GM18498 (cell line): ENCODE measurements around the gene TMEM248.
A peak's percentile ranks its signal among the peaks of the same experiment; 100 is the strongest.
"Not testable (repeated sequence)": the region's sequence is repeated elsewhere in the genome, so short reads cannot be mapped to it uniquely, and the experiment has no call there.

ENCODE experiments used
- ATAC-seq: cut with Tn5 transposase; IDR thresholded peaks from one replicate; pipeline ENCODE4 v1.9.1; 2021; ENCODE audit warnings: mild to moderate bottlenecking, moderate library complexity; ENCODE audit not compliant: unreplicated experiment

TMEM248 gene

DNA sequence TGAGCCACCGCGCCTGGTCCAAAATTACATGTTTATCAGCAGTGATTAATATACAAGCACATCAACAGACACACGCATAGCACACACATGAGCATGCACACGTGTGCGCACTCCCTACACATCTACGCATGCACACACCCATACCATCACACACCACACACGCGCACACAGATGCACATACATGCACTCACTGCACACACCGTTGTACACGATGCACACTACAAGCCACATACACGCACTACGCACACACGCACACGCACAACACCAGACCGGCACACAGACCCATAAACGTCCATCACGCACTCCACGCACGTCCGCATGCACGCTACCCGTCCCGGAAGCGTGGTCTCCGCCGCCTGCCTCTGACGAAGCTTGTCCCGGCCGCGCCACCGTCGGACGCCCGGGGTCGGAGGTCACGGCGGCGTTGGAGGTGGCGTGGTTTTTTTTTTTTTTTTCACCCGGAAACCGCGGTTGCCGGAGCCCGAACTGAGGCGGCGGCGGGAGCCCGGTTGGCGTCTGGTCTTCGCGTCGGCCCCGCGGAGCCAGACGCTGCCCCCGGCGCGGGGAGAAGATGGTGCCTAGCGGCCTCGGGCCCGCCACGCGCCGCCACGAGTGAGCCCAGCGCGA lies at the start of gene TMEM248:
TSS of gene TMEM248 (plus strand) at position 457 of the 627 bp plus-strand sequence. CDS start 20,641 bp downstream, outside the sequence.
- peak; percentile 86 for ATAC-seq

GRCh38 chr7:66873476-66873875 lies 47.5 kb upstream of the TMEM248 start:
- ATAC-seq, result no peak

- peak; percentile 87 for ATAC-seq
Measured at GRCh38 chr7:66877577-66878300, 43.3 kb upstream of the TMEM248 start.

- not testable (repeated sequence) for ATAC-seq
Measured at GRCh38 chr7:66878301-66878685, 42.7 kb upstream of the TMEM248 start.

- ATAC-seq, result no peak
Measured at GRCh38 chr7:66880053-66880452, 41.0 kb upstream of the TMEM248 start.

DNA sequence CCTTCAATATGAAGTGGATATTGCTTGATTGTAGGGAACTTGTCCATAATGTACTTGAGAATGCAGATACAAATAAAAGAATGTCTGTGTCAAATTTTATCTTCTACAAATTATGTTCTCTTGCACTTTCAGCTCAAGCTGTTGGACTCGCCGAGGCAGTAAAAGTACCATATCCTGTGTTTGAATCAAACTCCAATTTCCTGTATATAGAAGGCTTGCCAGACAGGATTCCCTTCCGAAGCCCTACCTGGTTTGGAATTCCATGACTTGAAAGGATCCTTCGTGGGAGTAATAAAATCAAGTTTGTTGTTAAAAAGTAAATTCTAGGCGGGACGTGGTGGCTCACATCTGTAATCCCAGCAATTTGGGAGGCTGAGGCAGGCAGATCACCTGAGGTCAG lies 40.4 kb upstream of the TMEM248 start:
- not testable (repeated sequence) for ATAC-seq

DNA sequence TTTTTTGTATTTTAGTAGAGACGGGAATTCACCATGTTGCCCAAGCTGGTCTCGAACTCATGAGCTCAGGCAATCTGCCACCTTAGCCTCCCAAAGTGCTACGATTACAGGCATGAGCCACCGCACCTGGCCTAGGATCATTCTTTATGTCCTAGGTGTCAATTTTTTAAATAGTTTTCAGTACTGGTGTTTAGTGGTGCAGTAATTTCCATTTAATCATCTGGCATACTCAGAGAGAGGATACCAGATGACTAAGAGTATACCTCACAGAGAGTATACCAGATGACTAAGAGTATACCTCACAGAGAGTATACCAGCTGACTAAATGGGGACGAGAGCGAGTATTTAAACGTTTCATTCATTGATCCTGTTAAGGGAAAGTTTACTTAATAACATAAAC lies 37.3 kb upstream of the TMEM248 start:
- no peak for ATAC-seq

GRCh38 chr7:66884556-66884955 lies 36.5 kb upstream of the TMEM248 start:
- ATAC-seq, result not testable (repeated sequence)

DNA sequence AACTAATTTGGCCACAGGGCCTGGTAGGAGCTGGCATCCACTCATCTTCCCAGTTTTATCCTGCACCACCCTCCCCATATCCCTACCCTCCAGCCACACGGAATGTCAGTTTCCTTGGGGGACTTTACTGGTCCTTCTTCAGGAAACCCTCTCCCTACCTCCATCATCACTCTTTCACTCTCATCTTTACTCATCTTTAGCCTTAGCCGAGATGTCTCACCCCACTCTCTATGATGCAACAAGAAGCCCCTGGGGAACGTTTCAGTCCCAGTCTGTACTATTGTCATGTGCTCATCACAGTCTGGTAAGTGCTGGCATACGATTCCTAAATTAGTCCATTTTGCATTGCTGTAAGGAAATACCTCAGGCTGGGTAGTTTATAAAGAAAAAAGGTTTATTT lies 34.9 kb upstream of the TMEM248 start:
- peak; percentile 56 for ATAC-seq

GRCh38 chr7:66888223-66888622 lies 32.8 kb upstream of the TMEM248 start:
- not testable (repeated sequence) for ATAC-seq

DNA sequence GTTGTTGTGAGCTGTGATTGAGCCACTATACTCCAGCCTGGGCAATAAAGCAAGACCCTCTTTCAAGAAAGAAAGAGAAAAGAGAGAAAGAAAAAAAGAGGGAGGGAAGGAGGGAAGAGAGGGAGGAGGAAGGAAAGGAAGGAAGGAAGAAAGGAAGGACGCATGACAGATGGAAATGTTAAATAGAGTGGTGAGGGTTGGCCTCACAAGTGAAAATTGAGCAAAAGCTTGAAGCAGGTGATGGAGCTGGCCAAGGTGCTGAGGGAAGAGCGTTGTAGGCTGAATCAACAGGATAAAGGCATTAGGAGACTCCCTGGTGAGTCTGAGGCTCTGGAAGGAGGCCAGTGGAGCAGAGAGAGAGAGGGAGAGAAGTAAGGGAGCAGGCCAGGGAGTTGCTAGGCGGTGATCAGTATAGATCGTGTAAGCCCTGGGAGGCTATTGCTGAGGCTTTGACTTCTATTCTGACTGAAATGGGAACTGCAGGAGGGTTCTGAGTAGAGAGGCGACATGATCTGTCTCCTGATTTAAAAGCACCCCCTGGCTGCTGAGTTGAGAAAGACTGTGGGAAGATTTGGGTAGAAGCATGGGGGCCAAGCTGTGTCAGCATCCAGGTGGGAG lies 26.5 kb upstream of the TMEM248 start:
- no peak for ATAC-seq

- no peak for ATAC-seq
Measured at GRCh38 chr7:66896441-66896840, 24.6 kb upstream of the TMEM248 start.

- ATAC-seq, result no peak
Measured at GRCh38 chr7:66899552-66900280, 21.3 kb upstream of the TMEM248 start.

DNA sequence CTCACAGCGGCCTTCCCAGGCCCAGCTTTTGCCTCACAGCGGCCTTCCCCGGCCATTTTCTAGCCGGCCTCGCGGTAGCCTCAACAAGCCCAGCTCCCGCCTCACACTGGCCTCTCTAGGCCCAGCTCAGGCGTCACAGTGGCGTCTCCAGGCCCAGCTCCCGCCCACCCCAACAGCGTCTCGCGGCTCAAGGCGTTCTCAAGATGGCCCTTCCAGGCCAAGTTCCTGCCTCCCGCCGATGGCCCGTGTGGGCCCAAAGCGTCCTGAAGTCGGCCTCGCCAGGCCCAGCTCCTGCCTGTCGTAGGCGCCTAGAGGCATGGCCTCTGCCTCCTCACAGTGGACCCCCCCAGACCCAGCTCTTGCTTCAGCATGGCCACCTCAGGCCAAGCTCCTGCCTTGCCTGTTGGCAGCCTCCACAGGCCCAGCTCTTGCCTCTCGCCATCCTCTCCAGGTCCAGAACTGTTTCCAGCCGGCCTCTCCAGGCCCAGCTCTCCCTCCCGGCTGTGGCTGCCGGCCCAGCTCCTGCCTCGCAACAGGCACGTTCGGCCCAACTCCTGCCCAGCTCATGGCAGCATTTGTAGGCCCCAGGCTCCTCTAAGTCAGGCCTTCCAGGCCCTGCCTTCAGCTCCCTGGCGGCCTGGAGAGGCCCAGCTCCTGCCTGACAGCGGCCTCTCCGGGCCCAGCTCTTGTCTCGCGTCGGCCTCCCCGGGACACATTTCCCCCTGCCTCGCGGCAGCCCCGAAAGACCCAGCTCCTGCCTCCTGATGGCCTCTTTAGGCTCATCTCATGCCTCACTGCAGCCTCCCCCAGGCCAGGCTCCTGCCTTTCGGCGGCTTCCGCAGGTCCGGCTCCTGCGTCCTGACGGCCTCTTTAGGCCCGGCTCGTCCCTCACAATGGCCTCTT lies 18.8 kb upstream of the TMEM248 start:
- ATAC-seq, result no peak

DNA sequence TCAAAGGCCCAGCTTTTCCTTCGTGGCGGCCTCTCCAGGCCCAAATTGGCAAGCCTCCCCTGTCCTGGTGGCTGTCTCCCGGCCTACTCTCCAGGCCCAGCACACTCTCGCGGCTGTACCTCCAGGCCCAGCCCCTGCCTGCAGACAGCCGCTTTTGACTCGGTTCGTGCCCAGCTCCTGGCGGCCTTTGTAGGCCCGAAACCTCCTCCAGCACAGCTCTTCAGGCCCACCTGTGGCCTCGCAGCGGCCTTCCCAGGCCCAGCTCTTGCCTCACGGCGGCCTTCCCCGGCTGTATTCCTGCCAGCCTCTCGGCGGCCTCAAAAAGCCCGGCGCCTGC lies 18.2 kb upstream of the TMEM248 start:
- ATAC-seq, result no peak

GRCh38 chr7:66903360-66904062 lies 17.5 kb upstream of the TMEM248 start:
- no peak for ATAC-seq

DNA sequence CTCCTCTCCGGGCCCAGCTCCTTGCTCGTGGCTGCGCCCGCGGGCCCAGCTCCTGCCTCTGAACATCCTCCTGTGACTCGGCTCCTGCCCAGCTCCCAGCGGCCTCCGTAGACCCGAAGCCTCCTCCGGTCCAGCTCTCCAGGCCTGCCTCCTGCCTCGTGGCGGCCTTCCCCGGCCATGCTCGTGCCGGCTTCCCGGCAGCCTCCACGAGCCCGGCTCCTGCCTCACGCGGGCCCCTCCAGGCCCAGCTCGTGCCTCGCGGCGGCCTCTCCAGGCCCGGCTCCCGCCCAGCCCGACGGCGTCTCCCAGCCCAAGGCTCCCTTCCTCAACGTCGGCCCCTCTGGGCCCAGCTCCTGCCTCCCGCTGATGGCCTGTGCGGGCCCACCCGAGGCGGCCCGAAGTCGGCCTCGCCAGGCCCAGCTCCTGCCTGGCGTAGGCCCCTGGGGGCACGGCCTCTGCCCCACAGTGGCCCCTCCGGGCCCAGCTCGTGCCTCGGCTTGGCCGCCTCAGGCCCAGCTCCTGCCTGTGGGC lies 16.9 kb upstream of the TMEM248 start:
- ATAC-seq, result no peak

GRCh38 chr7:66905278-66905677 lies 15.7 kb upstream of the TMEM248 start:
- ATAC-seq, result no peak

DNA sequence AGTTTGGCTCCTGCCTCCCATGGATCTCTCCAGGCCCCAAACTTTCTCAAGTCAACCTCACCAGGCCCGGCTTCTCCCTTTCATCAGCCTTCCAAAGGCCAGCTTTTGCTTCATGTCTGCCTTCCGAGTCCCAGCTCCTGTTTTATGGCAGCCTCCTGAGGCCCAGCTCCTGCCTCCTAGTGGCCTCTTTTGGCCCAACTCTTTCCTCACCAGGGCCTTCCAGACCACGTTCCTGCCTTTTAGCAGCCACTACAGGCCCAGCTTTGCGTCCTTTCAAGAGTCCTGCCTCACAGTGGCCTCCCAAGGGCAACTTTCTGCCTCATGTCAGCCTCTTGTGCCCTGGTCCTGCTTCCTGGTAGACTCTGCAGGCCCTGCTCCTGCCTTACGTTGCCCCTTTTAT lies 15.3 kb upstream of the TMEM248 start:
- no peak for ATAC-seq

DNA sequence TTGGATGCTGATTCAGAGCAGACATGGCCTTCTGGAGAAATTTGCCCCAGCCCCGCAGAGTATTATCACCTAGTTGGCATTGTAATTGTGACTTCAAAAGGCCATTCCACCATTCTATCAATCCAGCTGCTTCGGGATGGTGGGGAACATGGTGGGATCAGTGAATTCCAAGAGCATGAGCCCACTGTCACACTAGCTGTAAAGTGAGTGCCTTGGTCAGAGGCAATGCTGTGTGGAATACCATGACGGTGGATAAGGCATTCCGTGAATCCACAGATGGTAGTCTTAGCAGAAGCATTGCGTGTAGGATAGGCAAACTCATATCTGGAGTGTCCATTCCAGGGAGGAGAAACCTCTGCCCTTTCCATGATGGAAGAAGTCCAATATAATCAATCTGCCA lies 13.3 kb upstream of the TMEM248 start:
- ATAC-seq, result no peak
